GM12878 (cell line): ENCODE results near the gene GIGYF2. TPM values are rescaled to one million over a fixed set of nuclear protein-coding genes. Genes with fewer than 3 reads are reported as not detected.

Source experiments
- ATAC-seq: fragments of 200-7000 bp; cut with Tn5 transposase; 3 replicates; pipeline ENCODE4 v1.9.1; 2020; ENCODE audit warnings: mild to moderate bottlenecking, moderate library complexity
- BruUV-seq: library from RNA; stranded (reverse); fragments of 400-500 nt; replicated peaks from 2 replicates; lab custom pipeline; 2021; lab: Mats Ljungman, UMichigan
- CTCF ChIA-PET: fragments of 300-600 bp; sonication (Branson Sonifier 250); formaldehyde crosslinking; extraction: SDS; loops from one replicate; lab custom pipeline; 2021; ENCODE audit warnings: inconsistent platforms; lab: Yijun Ruan, JAX
- POLR2A ChIA-PET: fragments of 350-600 bp; formaldehyde crosslinking; extraction: SDS; loops from one replicate; lab custom pipeline; 2021; ENCODE audit warnings: inconsistent platforms; lab: Charles Lee
- RAD21 ChIA-PET: fragments of 300-600 bp; sonication (Branson Sonifier 250); formaldehyde crosslinking; loops from one replicate; lab custom pipeline; 2023; ENCODE audit warnings: antibody characterized with exemption; ENCODE audit not compliant: unreplicated experiment; lab: Charles Lee
- SMC1A ChIA-PET: fragments of 300-600 bp; sonication (Branson Sonifier 250); formaldehyde crosslinking; loops from one replicate; lab custom pipeline; 2023; ENCODE audit not compliant: unreplicated experiment, uncharacterized antibody; lab: Charles Lee
- DNase-seq: peaks from one replicate; pipeline ENCODE4 v3.0.0-alpha.2; 2011; ENCODE audit warnings: low read depth, low spot score
- FAIRE-seq: peaks from 3 replicates; lab custom pipeline; 2011; peaks lifted over from hg19 to GRCh38; lab: Jason Lieb, UNC
- H2AFZ ChIP-seq: 2 replicates; pipeline ENCODE4 v1.6.0; 2011; ENCODE audit warnings: low read depth, low read length, control low read depth; ENCODE audit not compliant: control insufficient read depth
- H3K27ac ChIP-seq: 2 replicates; pipeline ENCODE4 v1.5.1; 2011; ENCODE audit warnings: control low read depth; ENCODE audit not compliant: control insufficient read depth, insufficient read depth
- H3K27me3 ChIP-seq, 2 experiments: replicated peaks in 1 of 2; 2 replicates each; pipeline versions ENCODE4 v1.6.0 to v1.6.1; 2011; ENCODE audit warnings: low read length in 1 of 2; ENCODE audit not compliant: control insufficient read depth in 2 of 2, insufficient read depth in 2 of 2
- H3K36me3 ChIP-seq, 2 experiments: 2 replicates each; pipeline ENCODE4 v1.5.1; 2011; ENCODE audit warnings: low read length in 1 of 2; ENCODE audit not compliant: control insufficient read depth in 2 of 2, insufficient read depth in 2 of 2
- H3K4me1 ChIP-seq: 2 replicates; pipeline ENCODE4 v1.6.1; 2011; ENCODE audit warnings: mild to moderate bottlenecking, low read length, moderate library complexity, mixed read lengths; ENCODE audit not compliant: control insufficient read depth, insufficient read depth
- H3K4me2 ChIP-seq: 2 replicates; pipeline ENCODE4 v1.6.0; 2011; ENCODE audit warnings: control low read depth; ENCODE audit not compliant: control insufficient read depth, insufficient read depth
- H3K4me3 ChIP-seq: fragments of 200-600 bp; sonication (generic); 2 replicates; pipeline ENCODE4 v1.5.1; 2016
- H3K79me2 ChIP-seq: 2 replicates; pipeline ENCODE4 v1.6.0; 2011; ENCODE audit warnings: low read length; ENCODE audit not compliant: control insufficient read depth, insufficient read depth
- H3K9ac ChIP-seq: 2 replicates; pipeline ENCODE4 v1.8.0; 2011; ENCODE audit warnings: low read length, control low read depth, mixed read lengths; ENCODE audit not compliant: control insufficient read depth, insufficient read depth
- H3K9me3 ChIP-seq: replicated peaks from 3 replicates; pipeline ENCODE4 v1.5.1; 2011; ENCODE audit warnings: mild to moderate bottlenecking, low read length; ENCODE audit not compliant: control insufficient read depth, insufficient read depth
- H4K20me1 ChIP-seq: 2 replicates; pipeline ENCODE4 v1.6.0; 2011; ENCODE audit not compliant: control insufficient read depth, insufficient read depth
- ATF7 ChIP-seq: fragments of 450-650 bp; IDR thresholded peaks from 2 replicates; pipeline ENCODE4 v1.6.1; 2016; ENCODE audit warnings: low read depth, mild to moderate bottlenecking
- BCL11A ChIP-seq: IDR thresholded peaks from 2 replicates; pipeline ENCODE4 v1.6.1; 2011; ENCODE audit warnings: low read depth, low read length
- CBX3 ChIP-seq: fragments of 200-600 bp; sonication (generic); IDR thresholded peaks from 2 replicates; pipeline ENCODE4 v1.6.1; 2016; ENCODE audit warnings: low read depth, borderline replicate concordance
- SIN3A ChIP-seq: IDR thresholded peaks from 2 replicates; pipeline ENCODE4 v1.6.1; 2012; ENCODE audit warnings: low read depth, low read length, improper control_type of control experiment
- STAT1 ChIP-seq: fragments of 450-650 bp; conservative IDR thresholded peaks from 2 replicates; pipeline ENCODE4 v1.6.1; 2014; ENCODE audit warnings: antibody characterized with exemption, mild to moderate bottlenecking
- WGBS: methylation state at CpG from one replicate; pipeline ENCODE4 v1.1.6; 2016; ENCODE audit warnings: low lambda C conversion rate; ENCODE audit not compliant: insufficient replicate concordance, insufficient coverage; ENCODE audit errors: missing lambda C conversion rate; 5-methylcytosine and 5-hydroxymethylcytosine counted together
- in situ Hi-C: fragments of 300-500 bp; cut with MboI; formaldehyde crosslinking; loops from 9 replicates; pipeline ENCODE4 v1.14.3; 2018; ENCODE audit warnings: mixed read lengths
- intact Hi-C: fragments of 100-400 bp; cut with micrococcal nuclease; formaldehyde crosslinking; loops from one replicate; pipeline ENCODE4 v1.14.2; 2022; ENCODE audit not compliant: unreplicated experiment
- polyA plus RNA-seq, 11 experiments: library from polyadenylated mRNA; depleted of rRNA in 4 of 11; unstranded in 6 of 11; stranded (reverse) in 5 of 11; fragments of >200 nt; fragmentation: Nextera tagmentation in 4 of 11; fragmentation: Illumina TruSeq in 1 of 11; extraction: Ambion mirVana in 4 of 11; extraction: Trizol in 1 of 11; gene quantifications; 1 replicate in 1 of 11; 2 replicates in 10 of 11; pipeline versions ENCODE4 v1.2.1 to v1.2.3, GENCODE V29; 2011 to 2016; ENCODE audit warnings: inconsistent platforms in 2 of 11, missing spikeins in 2 of 11, low read depth in 1 of 11
- total RNA-seq, 4 experiments: library from RNA; depleted of rRNA in 3 of 4; stranded (reverse); fragments of >200 nt in 3 of 4; fragmentation: Illumina TruSeq in 1 of 4; extraction: Trizol in 1 of 4; gene quantifications; 2 replicates each; pipeline versions ENCODE4 v1.2.1 to v1.2.3, GENCODE V29; 2013 to 2021
- TF ChIP-seq, protein P1 (sequence below): fragments of 450-650 bp; formaldehyde crosslinking; IDR thresholded peaks from 2 replicates; pipeline ENCODE4 v1.5.0; 2022; ENCODE audit warnings: mild to moderate bottlenecking, missing genetic modification characterization

GIGYF2 gene
- total and polyA plus RNA-seq, 10 of the 15 experiments (the other 5 are each of a cell fraction or from before 2014, with no cell fraction given) = 12.2 to 47.2 (median 39.0) TPM

DNA sequence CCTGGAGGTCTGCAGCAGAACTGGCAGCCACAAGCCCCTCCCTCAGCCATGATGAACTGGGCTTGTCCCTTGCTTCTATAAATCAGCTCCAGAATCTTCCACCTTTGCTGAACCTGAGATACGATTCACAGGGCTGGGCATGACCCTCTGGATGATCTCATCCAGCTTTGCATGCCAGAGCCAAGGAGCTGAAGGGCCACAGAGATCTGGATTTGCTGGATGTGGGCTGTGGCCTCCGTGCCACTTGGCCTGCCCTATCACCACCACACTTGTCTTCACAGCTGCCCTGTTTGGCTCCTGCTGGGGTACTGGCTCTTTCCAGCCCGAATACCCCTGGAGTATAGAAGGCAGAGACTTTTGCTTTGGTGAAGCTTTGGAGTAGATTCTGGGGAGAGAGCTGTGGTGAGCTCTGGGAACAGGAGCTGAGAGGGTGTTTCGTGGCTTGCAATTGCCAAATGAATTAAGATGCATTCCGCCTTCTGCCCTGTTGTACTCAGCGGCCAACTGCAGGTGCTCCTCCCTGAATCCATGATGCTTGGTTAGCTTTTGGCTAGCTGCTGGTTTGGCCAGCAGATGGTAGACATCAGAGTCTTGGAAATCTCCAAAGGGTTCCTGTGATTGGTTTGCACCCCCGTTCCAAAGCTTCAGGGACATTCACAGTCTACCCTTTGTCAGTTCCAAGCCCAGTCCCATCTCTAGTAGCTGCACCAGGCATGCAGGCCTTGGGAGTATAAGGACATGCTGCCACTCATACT is 30.9 kb upstream of the GIGYF2 start:
- BruUV-seq = no TSS peak
- intact Hi-C loops = no loop called here

More for the DNA sequence above, 30.9 kb upstream of the GIGYF2 start:
- RAD21 ChIA-PET = no interaction called here
- FAIRE-seq = no peak
- Histone ChIP-seq H2AFZ (no peak overlapping the region), H3K4me1 (no peaks in the 10 kb centered on the region), H4K20me1 (no peaks in the 10 kb centered on the region), H3K79me2 (no peaks in the 10 kb centered on the region), H3K36me3 (no peaks in the 10 kb centered on the region), H3K27ac (no peak overlapping the region), H3K9me3 (no peaks in the 10 kb centered on the region), H3K9ac (no peak overlapping the region), H3K4me3 (no peak overlapping the region), H3K27me3 (no peaks in the 10 kb centered on the region)
- SMC1A ChIA-PET = interaction anchor here (1.0 kb wide), 1 partner anchor 11 kb away, joined by 4 read pairs; no protein-coding TSS in a partner anchor
- no peak for ATAC-seq
- CTCF ChIA-PET = no interaction called here
- POLR2A ChIA-PET = no interaction called here
- WGBS = 16% methylated on average over 7 of the region's 7 CpGs
- DNase-seq = no peak
- no peak for TF ChIP-seq STAT1
- TF ChIP-seq SIN3A = no peak
- TF ChIP-seq ATF7 = no peak
- no peak for TF ChIP-seq BCL11A
- TF ChIP-seq, protein P1, sequence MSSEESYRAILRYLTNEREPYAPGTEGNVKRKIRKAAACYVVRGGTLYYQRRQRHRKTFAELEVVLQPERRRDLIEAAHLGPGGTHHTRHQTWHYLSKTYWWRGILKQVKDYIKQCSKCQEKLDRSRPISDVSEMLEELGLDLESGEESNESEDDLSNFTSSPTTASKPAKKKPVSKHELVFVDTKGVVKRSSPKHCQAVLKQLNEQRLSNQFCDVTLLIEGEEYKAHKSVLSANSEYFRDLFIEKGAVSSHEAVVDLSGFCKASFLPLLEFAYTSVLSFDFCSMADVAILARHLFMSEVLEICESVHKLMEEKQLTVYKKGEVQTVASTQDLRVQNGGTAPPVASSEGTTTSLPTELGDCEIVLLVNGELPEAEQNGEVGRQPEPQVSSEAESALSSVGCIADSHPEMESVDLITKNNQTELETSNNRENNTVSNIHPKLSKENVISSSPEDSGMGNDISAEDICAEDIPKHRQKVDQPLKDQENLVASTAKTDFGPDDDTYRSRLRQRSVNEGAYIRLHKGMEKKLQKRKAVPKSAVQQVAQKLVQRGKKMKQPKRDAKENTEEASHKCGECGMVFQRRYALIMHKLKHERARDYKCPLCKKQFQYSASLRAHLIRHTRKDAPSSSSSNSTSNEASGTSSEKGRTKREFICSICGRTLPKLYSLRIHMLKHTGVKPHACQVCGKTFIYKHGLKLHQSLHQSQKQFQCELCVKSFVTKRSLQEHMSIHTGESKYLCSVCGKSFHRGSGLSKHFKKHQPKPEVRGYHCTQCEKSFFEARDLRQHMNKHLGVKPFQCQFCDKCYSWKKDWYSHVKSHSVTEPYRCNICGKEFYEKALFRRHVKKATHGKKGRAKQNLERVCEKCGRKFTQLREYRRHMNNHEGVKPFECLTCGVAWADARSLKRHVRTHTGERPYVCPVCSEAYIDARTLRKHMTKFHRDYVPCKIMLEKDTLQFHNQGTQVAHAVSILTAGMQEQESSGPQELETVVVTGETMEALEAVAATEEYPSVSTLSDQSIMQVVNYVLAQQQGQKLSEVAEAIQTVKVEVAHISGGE (CRISPR knock-in tag) = no peak
- no peak for TF ChIP-seq CBX3
- TF ChIP-seq, all 136 proteins: peak for 0
- in situ Hi-C loops = no loop called here
- H3K4me2 ChIP-seq = no peak overlapping the region
